OCI-LY3 (cell line): Measurements from ENCODE around the gene ADIPOR2.

Source experiments
- EZH2phosphoT487 ChIP-seq: fragments of 200-600 bp; shearing (Covaris generic); IDR thresholded peaks from 2 replicates; pipeline ENCODE4 v1.6.1; 2018; ENCODE audit warnings: antibody characterized with exemption, mixed run types, low read depth
- TF ChIP-seq, protein P1 (sequence below): fragments of 200-600, 300-600 bp; sonication (generic); IDR thresholded peaks from 2 replicates; pipeline ENCODE4 v1.5.1; 2014; ENCODE audit warnings: antibody characterized with exemption, low read length, low read depth

DNA sequence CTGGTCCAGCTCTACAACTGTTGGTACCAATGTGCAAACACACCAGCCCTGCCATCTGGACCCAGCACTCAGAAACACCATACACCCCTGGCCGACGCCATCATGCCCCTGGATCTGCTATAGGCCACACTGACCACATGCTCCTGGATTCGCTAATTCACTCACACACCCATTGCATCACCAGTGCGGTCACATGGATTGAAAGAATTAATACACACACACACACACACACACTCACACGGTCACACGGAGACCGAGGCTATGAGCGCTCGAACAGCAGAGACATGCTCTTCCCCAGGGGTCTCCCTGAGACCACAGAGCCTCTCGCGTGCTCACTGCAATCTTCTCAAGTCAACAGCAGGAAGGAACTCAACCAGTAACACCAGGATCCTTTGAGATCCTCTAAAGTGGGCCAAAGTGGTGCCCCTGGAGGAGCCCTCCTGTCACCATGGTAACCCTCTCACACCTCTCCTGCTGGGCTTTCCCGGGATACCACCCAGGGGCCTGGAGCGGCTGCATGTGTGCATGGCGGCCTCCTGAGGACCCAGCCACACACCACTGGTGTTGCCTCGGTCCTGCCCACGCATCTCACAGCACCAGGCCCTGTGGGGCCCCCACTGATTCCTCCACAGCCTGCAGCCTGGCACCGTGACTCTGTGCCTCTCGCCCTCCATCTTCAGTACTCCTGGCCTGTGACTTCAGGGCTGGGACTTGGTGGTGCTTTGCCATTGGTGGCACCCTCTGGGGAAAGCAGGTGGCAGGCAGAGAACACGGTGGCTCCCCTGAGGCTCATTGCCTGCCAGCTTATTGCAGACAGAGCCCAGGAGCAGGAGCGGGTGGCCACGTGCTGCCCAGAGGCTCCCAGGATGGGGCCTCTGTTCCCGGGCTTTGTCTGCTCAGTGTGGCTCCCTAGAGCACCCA is 144.6 kb downstream of the ADIPOR2 start:
- TF ChIP-seq, protein P1, sequence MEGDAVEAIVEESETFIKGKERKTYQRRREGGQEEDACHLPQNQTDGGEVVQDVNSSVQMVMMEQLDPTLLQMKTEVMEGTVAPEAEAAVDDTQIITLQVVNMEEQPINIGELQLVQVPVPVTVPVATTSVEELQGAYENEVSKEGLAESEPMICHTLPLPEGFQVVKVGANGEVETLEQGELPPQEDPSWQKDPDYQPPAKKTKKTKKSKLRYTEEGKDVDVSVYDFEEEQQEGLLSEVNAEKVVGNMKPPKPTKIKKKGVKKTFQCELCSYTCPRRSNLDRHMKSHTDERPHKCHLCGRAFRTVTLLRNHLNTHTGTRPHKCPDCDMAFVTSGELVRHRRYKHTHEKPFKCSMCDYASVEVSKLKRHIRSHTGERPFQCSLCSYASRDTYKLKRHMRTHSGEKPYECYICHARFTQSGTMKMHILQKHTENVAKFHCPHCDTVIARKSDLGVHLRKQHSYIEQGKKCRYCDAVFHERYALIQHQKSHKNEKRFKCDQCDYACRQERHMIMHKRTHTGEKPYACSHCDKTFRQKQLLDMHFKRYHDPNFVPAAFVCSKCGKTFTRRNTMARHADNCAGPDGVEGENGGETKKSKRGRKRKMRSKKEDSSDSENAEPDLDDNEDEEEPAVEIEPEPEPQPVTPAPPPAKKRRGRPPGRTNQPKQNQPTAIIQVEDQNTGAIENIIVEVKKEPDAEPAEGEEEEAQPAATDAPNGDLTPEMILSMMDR, result no peak
- no peak for TF ChIP-seq EZH2phosphoT487
